Measurements from ENCODE around the gene TNNT1.

The TNNT1 gene

DNA sequence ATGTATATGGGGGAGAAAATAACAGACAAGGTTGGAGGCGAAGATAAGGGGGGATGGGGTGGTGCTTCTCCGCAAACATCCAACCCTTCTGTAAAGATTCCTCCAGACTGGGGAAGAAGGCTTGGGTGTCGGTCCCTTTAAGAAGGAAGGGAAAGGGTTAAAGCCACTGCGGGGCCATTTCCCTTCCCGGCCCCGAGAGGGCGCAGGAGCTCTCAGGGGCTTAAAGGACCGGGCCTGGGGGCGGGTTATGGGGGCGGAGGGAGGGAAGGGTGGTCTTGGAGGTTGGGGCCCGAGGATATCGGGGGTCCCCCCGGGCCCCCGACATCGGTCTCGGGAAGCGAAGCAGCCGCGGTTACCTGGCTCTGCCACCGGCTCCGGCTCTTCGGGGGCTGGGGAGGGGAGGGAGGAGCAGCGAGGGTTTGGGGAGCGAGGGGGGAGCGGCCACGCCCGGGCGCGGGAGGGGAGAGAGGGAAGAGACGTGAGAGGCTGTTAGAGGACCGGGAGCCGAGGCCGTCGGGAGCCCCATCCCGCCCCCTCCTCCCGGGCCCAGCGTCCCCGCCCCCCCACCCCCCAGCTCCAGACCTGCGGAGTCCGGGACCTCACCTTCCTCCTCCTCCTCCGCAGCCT is 2.8 kb downstream of the TNNT1 start:
- DNase-seq (ENCODE audit: low read depth in 2 of 3, low spot score in 1 of 3) = peak in 1 of 3 donors; percentile 17

DNA sequence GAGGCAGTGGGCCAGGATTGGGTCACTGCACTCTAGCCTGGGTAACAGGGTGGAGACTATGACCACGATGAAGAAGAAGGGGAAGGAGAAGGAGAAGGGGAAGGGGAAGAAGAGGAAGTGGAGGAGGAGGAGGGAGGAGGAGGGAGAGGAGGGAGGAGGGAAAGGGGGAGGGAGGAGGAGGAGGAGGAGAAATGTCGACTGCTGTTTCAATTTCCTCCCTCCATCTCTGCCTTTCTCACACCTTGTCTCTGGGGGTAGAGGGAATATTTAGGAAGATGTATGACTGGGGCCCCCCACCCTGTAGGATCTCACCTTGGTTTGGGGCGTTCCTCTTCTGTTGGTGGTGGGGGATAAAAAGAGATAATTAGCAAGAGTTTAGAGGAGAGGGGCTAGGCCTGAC is 3.8 kb downstream of the TNNT1 start:
- no peak for DNase-seq (ENCODE audit: low read depth in 2 of 3, low spot score in 1 of 3)

DNA sequence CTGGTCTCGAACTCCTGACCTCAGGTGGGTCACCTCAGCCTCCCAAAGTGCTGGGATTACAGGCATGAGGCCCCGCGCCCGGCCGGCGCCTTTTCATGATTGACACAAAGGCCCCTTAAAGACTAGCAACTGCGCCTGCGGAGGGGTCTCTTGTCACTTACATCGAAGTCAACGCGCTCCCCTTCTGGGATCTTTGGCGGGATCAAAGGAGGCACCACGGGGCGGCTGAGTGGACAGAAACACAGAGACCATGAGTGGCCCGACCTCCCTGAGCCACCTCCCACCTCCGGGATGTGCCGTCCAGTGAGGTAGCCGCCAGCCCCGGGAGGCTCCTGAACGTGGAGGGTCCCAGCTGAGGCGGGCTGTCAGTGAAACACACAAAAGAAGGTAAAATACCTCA is 7.3 kb downstream of the TNNT1 start:
- DNase-seq (ENCODE audit: low read depth in 2 of 3, low spot score in 1 of 3) = no peak

DNA sequence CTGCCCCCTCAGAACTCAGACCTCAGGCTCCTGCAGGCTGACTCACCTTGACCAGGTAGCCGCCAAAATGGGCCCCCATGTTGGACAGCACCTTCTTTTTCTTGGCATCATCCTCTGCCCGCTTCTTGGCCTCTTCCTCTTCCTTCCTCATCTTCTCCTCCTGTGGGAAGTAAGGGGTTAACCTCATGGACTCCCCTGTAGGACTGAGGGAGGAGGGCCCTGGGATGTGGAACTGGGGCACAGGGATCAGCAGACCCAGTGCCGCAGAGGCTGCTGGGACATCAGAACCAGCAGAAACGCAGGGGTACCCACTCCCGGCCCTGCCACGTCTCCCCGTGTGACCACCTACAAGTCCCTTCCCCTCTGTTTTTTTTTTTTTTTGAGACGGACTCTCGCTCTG is 11.1 kb downstream of the TNNT1 start:
- DNase-seq (ENCODE audit: low read depth in 2 of 3, low spot score in 1 of 3) = no peak

DNA sequence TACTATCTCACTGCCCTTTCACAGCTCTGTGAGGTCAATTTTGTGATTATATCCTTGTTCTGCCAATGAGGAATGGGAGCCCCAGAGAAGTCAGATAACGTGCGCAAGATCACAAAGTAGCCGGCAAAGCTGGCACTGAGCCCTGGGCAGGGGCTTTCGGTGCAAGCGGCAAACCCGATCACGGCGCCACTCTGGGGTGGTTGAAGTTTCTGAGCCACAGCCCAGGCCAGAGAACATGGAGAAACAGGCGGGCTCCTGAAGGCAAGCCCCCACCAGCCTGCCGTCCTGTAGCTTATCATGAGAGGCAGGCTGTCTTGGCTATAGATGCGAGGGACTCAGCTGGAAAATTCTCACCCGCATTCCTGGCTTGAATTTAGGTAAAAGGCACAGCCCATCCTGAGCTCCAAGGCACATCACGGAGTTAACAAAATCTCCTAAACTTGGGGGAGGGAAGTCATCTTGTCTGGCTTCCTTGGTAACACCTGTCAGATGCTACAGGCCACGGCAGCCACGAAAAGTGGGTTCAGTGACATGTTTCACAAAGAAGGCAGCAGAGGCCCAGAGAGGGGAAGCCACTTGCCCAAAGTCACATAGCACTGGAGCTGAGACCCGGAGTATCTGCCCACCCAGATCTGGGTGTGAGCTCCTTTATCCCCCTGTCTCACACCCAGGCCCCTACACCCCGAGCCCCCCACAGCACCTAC is 12.5 kb downstream of the TNNT1 start:
- no peak for DNase-seq (ENCODE audit: low read depth in 2 of 3, low spot score in 1 of 3)

DNA sequence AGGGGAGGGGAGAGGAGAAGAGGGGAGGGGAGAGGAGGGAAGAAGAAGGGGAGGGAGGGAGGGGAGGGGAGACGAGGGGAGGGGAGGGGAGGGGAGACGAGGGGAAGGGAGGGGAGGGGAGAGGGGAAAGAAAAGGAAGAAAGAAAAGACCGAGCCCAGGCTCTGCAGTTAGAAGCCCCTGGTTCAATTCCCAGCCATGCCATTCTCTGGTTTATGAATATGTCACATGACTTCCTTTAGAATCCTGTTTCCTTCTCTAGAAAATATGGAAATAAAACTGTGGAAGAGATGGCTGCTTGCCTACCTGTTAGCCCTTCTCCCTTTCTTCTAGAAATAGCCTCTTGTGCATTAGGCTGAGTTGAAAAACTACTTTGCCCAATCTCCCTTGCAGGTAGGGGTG is 14.3 kb downstream of the TNNT1 start:
- DNase-seq (ENCODE audit: low read depth in 2 of 3, low spot score in 1 of 3) = no peak

DNA sequence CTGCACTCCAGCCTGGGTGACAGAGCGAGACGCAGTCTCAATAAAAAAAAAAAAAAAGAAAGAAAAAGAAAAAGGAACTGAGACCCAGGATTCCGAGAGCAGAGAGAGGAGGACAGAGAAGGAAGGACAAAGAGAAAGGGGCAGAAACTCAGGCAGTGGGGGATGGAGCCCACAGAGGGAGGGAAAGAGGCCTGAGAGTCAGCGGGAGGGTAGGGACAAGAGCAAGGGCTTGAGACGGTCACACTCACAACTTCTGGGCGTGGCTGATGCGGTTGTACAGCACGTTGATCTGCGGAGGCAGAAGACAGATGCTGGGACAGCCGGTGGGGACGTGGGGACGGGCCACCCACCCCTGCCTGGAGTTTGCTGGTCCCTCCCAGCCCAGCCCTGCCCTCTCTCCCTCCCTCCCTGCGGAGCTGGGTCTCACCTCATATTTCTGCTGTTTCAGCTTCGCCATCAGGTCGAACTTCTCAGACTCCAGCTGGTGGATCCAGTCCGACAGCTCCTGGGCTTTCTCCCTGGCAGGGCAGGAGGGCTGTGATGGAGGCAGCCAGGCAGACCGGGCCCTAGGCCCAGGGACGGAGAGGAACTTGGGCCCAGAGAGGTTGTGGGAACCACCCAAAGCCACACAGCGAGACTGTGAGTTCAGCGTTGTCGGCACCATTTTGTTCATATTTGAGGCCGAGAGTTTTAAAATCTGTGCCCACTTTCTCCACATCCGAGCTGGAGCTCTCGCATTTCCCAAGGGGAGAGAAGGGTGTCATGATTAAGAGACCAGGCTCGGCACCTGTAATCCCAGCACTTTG is 15.2 kb downstream of the TNNT1 start:
- DNase-seq (ENCODE audit: low read depth in 2 of 3, low spot score in 1 of 3) = no peak

DNA sequence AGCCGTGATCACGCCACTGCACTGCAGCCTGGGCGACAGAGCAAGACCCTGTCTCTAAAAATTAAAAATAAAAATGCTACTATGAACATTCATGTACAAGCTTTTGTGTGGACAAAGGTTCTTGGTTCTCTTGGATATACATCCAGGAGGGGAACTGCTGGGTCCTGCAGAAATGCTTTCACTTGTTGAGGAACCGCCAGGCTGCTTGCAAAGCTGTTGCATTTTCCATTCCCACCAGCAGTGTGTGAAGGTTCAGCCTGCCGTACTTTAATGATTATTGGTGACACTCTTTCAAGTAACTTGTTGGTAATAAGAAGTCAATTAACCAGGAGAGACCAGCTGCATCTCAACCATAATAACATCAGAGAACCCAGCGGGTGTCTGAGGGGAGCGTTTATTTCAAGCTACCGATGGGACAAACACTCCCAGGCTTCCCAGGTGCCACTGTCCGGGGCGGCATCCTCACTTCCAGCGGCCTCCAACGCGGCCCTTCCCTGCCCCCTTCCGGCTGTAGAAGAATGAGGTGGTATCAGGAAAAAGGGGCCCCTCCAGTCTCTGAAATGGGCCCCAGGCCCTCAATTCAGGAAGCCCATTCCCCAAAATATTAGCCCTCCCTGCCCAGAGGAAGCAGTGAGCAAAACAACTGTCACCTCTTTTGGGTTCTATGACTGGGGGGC is 16.4 kb downstream of the TNNT1 start:
- no peak for DNase-seq (ENCODE audit: low read depth in 2 of 3, low spot score in 1 of 3)

DNA sequence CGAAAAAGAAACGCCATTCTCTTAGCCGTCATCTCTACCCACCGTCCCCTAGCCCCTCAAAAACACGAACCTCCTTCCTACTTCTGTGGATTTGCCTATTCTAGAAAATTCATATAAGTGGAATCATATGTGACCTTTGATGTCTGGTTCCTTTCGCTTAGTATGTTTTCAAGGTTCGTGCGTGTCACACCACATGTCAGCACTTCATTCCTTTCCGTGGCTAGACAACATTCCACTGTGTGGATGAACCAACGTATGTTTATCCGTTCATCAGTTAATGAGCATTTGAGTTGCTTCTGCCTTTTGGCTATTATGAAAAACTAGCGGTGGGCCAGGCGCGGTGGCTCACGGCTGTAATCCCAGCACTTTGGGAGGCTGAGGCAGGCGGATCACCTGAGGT is 17.6 kb downstream of the TNNT1 start:
- no peak for DNase-seq (ENCODE audit: low read depth in 2 of 3, low spot score in 1 of 3)

DNA sequence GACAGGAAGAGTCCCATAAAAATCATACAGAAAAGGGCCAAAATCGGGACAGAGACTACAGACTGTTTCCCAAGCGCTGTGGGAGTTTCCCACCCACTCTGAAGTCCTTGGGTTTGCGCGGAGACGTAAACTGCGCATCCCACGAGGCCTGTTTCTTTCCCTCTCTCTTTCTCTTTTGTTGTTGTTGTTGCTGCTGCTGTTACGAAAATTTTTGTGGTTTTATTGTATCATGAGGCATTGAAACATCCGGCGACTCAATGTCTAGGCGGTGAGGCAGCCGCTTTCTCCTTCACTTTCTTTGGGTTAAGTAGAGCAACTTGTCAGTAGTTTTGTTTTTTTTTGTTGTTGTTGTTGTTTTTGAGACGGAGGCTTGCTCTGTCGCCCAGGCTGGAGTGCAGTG is 30.0 kb downstream of the TNNT1 start:
- no peak for DNase-seq (ENCODE audit: low read depth in 2 of 3, low spot score in 1 of 3)

DNA sequence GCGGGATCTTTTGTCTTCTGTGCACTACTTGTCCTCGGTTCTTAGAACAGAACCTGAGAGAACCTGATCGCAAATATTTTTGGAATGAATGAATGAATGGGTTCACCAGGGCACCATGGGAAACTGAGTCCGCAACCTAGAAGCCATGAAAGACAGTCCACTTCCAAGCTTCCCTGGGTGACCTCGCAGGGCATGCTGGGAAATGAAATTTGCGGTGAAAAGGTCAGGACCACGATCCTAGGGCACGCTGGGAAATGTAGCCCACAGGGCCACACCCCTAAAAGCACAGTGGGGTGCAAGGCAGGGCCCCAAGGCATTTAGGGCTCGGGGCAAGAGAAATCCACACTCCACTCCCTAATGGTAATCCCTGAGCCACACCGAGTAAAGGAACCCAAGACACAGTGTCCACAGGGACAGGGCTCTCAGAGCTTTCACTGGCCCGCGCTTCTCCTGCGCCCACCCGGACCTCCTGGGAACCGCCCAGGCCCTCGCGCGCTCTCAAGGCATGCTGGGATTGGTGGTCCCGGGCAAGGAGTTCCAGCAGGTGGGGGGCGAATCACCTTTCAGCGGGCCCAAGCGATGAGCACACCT is 30.5 kb downstream of the TNNT1 start:
- peak in 1 of 3 donors; percentile 26 for DNase-seq (ENCODE audit: low read depth in 2 of 3, low spot score in 1 of 3)

DNA sequence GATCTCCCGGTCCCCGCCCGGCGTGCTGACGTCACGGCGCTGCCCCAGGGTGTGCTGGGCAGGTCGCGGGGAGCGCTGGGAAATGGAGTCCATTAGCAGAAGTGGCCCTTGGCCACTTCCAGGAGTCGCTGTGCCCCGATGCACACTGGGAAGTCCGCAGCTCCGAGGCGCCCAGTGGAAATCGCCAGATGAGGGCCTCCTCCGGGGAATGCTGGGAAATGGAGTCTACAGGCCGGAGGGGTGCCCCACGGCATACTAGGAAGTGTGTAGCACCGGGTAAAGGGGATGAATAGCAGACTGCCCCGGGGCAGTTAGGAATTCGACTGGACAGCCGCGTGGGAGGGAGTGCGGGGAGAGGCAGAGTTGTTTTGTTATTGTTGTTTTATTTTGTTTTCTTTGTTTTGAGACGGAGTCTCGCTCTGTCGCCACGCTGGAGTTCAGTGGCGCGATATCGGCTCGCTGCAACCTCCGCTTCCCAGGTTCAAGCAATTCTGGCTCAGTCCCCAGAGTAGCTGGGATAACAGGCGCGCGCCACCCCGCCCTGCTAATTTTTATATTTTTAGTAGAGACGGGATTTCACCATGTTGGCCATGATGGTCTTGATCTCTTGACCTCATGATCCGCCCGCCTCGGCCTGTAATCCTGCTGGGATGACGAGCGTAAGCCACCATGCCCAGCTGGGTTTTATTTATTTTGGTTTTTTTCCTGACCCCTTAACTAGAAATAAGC is 31.2 kb downstream of the TNNT1 start:
- DNase-seq (ENCODE audit: low read depth in 2 of 3, low spot score in 1 of 3) = peak; percentile 91 to 97 (median 95)

DNA sequence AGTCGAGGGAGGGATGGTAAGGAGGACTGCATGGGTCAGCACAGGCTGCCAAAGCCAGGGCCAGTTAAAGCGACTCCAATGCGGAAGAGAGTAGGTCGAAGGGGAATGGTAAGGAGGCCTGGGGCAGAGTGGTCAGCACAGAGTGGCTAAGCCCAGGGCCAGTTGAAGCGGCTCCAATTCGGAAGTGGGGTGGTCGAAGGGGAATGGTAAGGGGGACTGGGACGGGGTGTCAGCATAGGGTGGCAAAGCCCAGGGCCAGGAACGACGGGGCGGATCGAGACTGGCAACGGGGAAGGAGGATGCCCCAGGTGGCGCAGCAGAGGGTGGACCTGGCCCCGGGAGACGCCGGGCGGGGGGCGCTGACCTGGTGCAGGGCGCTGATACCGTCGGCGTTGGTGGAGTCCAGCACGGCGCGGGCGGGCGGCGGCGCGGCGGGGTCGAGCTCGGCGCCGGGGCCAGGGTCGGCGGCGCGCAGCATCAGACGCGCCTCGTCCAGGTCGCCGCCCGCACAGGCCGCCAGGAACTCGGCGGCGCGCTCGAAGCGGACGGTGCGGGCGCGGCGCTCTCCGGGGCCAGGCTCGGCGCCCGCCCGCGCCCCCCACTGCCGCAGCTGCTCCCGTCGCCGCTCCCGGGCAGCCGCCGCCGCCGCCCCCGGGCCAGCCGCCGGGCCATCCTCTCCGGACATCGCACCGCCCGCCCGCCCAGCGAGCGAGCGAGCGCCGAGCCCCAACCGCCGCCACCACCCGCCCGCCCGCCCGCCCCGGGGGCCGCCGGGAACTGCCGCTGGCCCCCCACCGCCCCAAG is 31.9 kb downstream of the TNNT1 start, which contains the start of gene PPP1R12C:
TSS of gene PPP1R12C (minus strand) at position 779 of the 804 bp plus-strand sequence. CDS start at position 685, 94 bp downstream.
- no peak for DNase-seq (ENCODE audit: low read depth in 2 of 3, low spot score in 1 of 3)

DNA sequence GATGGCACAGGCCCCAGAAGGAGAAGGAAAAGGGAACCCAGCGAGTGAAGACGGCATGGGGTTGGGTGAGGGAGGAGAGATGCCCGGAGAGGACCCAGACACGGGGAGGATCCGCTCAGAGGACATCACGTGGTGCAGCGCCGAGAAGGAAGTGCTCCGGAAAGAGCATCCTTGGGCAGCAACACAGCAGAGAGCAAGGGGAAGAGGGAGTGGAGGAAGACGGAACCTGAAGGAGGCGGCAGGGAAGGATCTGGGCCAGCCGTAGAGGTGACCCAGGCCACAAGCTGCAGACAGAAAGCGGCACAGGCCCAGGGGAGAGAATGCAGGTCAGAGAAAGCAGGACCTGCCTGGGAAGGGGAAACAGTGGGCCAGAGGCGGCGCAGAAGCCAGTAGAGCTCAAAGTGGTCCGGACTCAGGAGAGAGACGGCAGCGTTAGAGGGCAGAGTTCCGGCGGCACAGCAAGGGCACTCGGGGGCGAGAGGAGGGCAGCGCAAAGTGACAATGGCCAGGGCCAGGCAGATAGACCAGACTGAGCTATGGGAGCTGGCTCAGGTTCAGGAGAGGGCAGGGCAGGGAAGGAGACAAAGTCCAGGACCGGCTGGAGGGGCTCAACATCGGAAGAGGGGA is 32.7 kb downstream of the TNNT1 start:
- peak; percentile 40 to 62 (median 41) for DNase-seq (ENCODE audit: low read depth in 2 of 3, low spot score in 1 of 3)

DNA sequence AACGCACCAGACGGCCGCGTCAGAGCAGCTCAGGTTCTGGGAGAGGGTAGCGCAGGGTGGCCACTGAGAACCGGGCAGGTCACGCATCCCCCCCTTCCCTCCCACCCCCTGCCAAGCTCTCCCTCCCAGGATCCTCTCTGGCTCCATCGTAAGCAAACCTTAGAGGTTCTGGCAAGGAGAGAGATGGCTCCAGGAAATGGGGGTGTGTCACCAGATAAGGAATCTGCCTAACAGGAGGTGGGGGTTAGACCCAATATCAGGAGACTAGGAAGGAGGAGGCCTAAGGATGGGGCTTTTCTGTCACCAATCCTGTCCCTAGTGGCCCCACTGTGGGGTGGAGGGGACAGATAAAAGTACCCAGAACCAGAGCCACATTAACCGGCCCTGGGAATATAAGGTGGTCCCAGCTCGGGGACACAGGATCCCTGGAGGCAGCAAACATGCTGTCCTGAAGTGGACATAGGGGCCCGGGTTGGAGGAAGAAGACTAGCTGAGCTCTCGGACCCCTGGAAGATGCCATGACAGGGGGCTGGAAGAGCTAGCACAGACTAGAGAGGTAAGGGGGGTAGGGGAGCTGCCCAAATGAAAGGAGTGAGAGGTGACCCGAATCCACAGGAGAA is 33.5 kb downstream of the TNNT1 start:
- DNase-seq (ENCODE audit: low read depth in 2 of 3, low spot score in 1 of 3) = no peak

DNA sequence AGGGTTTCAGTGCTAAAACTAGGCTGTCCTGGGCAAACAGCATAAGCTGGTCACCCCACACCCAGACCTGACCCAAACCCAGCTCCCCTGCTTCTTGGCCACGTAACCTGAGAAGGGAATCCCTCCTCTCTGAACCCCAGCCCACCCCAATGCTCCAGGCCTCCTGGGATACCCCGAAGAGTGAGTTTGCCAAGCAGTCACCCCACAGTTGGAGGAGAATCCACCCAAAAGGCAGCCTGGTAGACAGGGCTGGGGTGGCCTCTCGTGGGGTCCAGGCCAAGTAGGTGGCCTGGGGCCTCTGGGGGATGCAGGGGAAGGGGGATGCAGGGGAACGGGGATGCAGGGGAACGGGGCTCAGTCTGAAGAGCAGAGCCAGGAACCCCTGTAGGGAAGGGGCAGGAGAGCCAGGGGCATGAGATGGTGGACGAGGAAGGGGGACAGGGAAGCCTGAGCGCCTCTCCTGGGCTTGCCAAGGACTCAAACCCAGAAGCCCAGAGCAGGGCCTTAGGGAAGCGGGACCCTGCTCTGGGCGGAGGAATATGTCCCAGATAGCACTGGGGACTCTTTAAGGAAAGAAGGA is 34.4 kb downstream of the TNNT1 start:
- DNase-seq (ENCODE audit: low read depth in 2 of 3, low spot score in 1 of 3) = no peak

DNA sequence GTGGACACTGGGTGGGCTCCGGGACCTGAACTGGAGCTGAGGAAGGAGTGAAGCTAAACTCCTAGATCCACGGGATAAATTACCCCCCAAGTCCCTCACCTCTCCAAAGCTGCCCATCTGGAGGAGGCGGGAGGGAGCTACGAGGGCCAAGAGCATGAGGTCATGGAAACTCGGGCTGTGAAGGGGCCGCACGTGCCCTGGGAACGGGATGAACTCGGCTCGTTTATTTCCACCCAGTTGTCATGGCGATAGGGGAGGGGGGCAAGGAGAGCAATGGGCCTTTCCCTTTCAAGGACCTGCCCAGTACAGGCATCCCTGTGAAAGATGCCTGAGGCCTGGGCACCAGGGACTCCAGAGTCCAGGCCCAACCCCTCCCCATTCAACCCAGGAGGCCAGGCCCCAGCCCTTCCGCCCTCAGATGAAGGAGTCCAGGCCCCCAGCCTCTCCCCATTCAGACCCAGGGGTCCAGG is 35.4 kb downstream of the TNNT1 start:
- no peak for DNase-seq (ENCODE audit: low read depth in 2 of 3, low spot score in 1 of 3)

All from stimulated activated CD4-positive, alpha-beta T cell treated with anti-CD3 and anti-CD28 coated beads, Interleukin-12 subunit alpha, Interleukin-12 subunit beta, amount 100 ng/mL, for 48 hours (primary cell).